Measurements from ENCODE around the gene PEMT. TPM values are rescaled to one million over a fixed set of nuclear protein-coding genes. Genes with fewer than 3 reads are reported as not detected.
A peak's percentile ranks its signal among the peaks of the same experiment; 100 is the strongest.

PEMT gene
- total and polyA plus RNA-seq, 2 of the 4 experiments (the other 2 are of a cell fraction) = 23.3 to 49.5 TPM

GRCh38 chr17:17590883-17591354 lies 589 bp downstream of the PEMT start:
- peaks cover 19% of the 10 kb centered on the region for H3K9me1 ChIP-seq (ENCODE audit: insufficient read depth, low read length)

More at GRCh38 chr17:17590883-17591354, 589 bp downstream of the PEMT start:
- peak overlapping the region; percentile 91 for H3K4ac ChIP-seq (ENCODE audit: low read depth, low read length)
- intact Hi-C loops (cut with micrococcal nuclease) = no loop called here
- H3K27ac ChIP-seq (ENCODE audit: insufficient read depth, low read length) = peak overlapping the region; percentile 82
- in situ Hi-C loops (cut with MboI; ENCODE audit: low sequenced_read_pairs) = no loop called here
- H4K91ac ChIP-seq (ENCODE audit: insufficient read depth, low read depth, low read length) = peak overlapping the region; percentile 86
- peak overlapping the region; percentile 41 for H4K5ac ChIP-seq (ENCODE audit: low read depth, low read length)
- peaks cover 9% of the 10 kb centered on the region for H3K4me1 ChIP-seq (ENCODE audit: control insufficient read depth, insufficient read depth, low read length)
- dilution Hi-C loops (cut with HindIII; ENCODE audit: low sequenced_read_pairs, unreplicated experiment) = no loop called here
- H3K56ac ChIP-seq (ENCODE audit: extremely low read depth, insufficient read depth, low read length) = peak overlapping the region; percentile 47
- H3K23ac ChIP-seq (ENCODE audit: low read depth, low read length) = peak overlapping the region; percentile 90
- no peak overlapping the region for H2BK20ac ChIP-seq (ENCODE audit: low read depth, low read length)
- H3K36me3 ChIP-seq (ENCODE audit: control insufficient read depth, insufficient read depth, low read length) = no peaks in the 10 kb centered on the region
- H2BK5ac ChIP-seq (ENCODE audit: low read depth, low read length, poor library complexity, severe bottlenecking) = peak overlapping the region; percentile 59
- H2BK15ac ChIP-seq (ENCODE audit: low read depth, low read length) = peak overlapping the region; percentile 55; the same call in 1 of the 3 replicates
- CTCF ChIA-PET = interaction anchor here (0.9 to 1.4 kb wide), 3 partner anchors 19 to 95 kb away, joined by 3 to 4 read pairs (median 4); partner anchors contain the start of gene RASD1
- H2AK5ac ChIP-seq (ENCODE audit: low read depth, low read length) = peak overlapping the region; percentile 69
- peaks cover 10 to 31% of the 10 kb centered on the region in 2 experiments for H3K79me1 ChIP-seq (ENCODE audit: low read depth in 1 of 2, low read length in 2 of 2)
- BruUV-seq (replicated peaks) = no TSS peak
- POLR2A ChIA-PET (ENCODE audit: unreplicated experiment) = no interaction called here
- peak overlapping the region; percentile 48; the same call in 1 of the 2 replicates for H3K18ac ChIP-seq (ENCODE audit: low read depth, low read length)
- H4K8ac ChIP-seq (ENCODE audit: low read depth in 2 of 2, low read length in 2 of 2) = peak overlapping the region; percentile 86 to 96
- H3K9me3 ChIP-seq (ENCODE audit: control insufficient read depth, insufficient read depth, low read length) = no peaks in the 10 kb centered on the region
- H3K14ac ChIP-seq (replicated peaks; ENCODE audit: low read depth, low read length) = peak overlapping the region; percentile 57
- H2AK9ac ChIP-seq (replicated peaks; ENCODE audit: low read depth, low read length, poor library complexity) = peak overlapping the region; percentile 45
- DNase-seq (no peak), ATAC-seq (ENCODE audit: low read depth) (no peak)
- WGBS, 2 experiments (ENCODE audit: extremely low coverage in 2 of 2, insufficient read length in 1 of 2) = 0% methylated on average over 11 of the region's 21 CpGs; no CpG with 5 or more reads in 1 of the 2 experiments
- H3K9ac ChIP-seq (ENCODE audit: low read depth, low read length) = peak overlapping the region; percentile 93
- H3K27me3 ChIP-seq (ENCODE audit: control insufficient read depth, insufficient read depth, low read length) = no peaks in the 10 kb centered on the region
- peak overlapping the region; percentile 91 for H2AFZ ChIP-seq (replicated peaks; ENCODE audit: low read length, poor library complexity)
- no peaks in the 10 kb centered on the region for H4K20me1 ChIP-seq (ENCODE audit: insufficient read depth, low read length)
- TF ChIP-seq BHLHE40 (IDR thresholded peaks at IDR 0.05; ENCODE audit: low read depth, low read length) (peak; percentile 53), MAFK (IDR thresholded peaks at IDR 0.05; ENCODE audit: low read depth, low read length) (no peak)
- H2BK120ac ChIP-seq (ENCODE audit: low read depth, low read length) = peak overlapping the region; percentile 30; the same call in 1 of the 2 replicates
- peak overlapping the region; percentile 67 for H3K4me3 ChIP-seq (ENCODE audit: insufficient read depth, low read depth, low read length)
- peak overlapping the region; percentile 94 for H3K4me2 ChIP-seq (ENCODE audit: low read depth, low read length)

Measured in IMR-90 (cell line).